Measurements from ENCODE around the gene GMDS. TPM values are rescaled to one million over a fixed set of nuclear protein-coding genes. Genes with fewer than 3 reads are reported as not detected.
A peak's percentile ranks its signal among the peaks of the same experiment; 100 is the strongest.

The GMDS gene
- total and polyA plus RNA-seq, 11 donors: 4.5 to 10.7 (median 7.0) TPM

- intact Hi-C loops (cut with DNase I): loop anchor here in 1 of 10 donors (10.0 kb wide), 1 partner anchor 231 kb away; no protein-coding TSS in a partner anchor
- WGBS, 4 donors: 86 to 96% (median 91%) methylated on average over 1 of the region's 1 CpG
- H3K27me3 ChIP-seq: no peaks in the 10 kb centered on the region
Measured at GRCh38 chr6:2114100-2114499, 131.3 kb downstream of the GMDS start.

GRCh38 chr6:2111162-2111677 lies 134.2 kb downstream of the GMDS start:
- DNase-seq (no peak), ATAC-seq (peak in 3 of 4 donors; percentile 56 to 82 (median 66))
- Histone ChIP-seq H3K27ac (peak overlapping the region in 5 of 12 donors; percentile 12 to 74 (median 18)), H3K27me3 (no peaks in the 10 kb centered on the region), H3K4me3 (peak overlapping the region in 4 of 12 donors; percentile 1 to 23 (median 19)), H3K4me1 (peaks cover 0 to 18% (median 5%) of the 10 kb centered on the region in 12 donors), H3K9me3 (no peaks in the 10 kb centered on the region), H3K36me3 (no peaks in the 10 kb centered on the region)
- TF ChIP-seq POLR2A (IDR thresholded peaks at IDR 0.05) (no peak), CTCF (IDR thresholded peaks at IDR 0.05) (no peak)
- 62 to 70% (median 68%) methylated on average over 5 of the region's 5 CpGs for WGBS, 4 donors
- intact Hi-C loops (cut with DNase I): loop anchor here in 1 of 10 donors (10.0 kb wide), 1 partner anchor 234 kb away; no protein-coding TSS in a partner anchor

More at GRCh38 chr6:2114100-2114499, 131.3 kb downstream of the GMDS start:
- H3K9me3 ChIP-seq: no peaks in the 10 kb centered on the region
- TF ChIP-seq POLR2A (IDR thresholded peaks at IDR 0.05) (no peak), CTCF (IDR thresholded peaks at IDR 0.05) (no peak)
- H3K4me3 ChIP-seq: no peak overlapping the region
- peaks cover 0 to 18% (median 5%) of the 10 kb centered on the region in 12 donors for H3K4me1 ChIP-seq
- DNase-seq: no peak
- H3K27ac ChIP-seq: no peak overlapping the region
- no peak for ATAC-seq
- no peaks in the 10 kb centered on the region for H3K36me3 ChIP-seq

- DNase-seq (no peak), ATAC-seq (peak in 1 of 4 donors; percentile 24)
- intact Hi-C loops (cut with DNase I): loop anchor here in 1 of 10 donors (10.0 kb wide), 1 partner anchor 234 kb away; no protein-coding TSS in a partner anchor
- H3K9me3 ChIP-seq: no peaks in the 10 kb centered on the region
- peak overlapping the region in 5 of 12 donors; percentile 12 to 74 (median 18) for H3K27ac ChIP-seq
- no peak for TF ChIP-seq CTCF (IDR thresholded peaks at IDR 0.05)
- no peak for TF ChIP-seq POLR2A (IDR thresholded peaks at IDR 0.05)
- 60 to 79% (median 64%) methylated on average over 4 of the region's 4 CpGs for WGBS, 4 donors
- H3K27me3 ChIP-seq: no peaks in the 10 kb centered on the region
- peak overlapping the region in 5 of 12 donors; percentile 1 to 23 (median 16) for H3K4me3 ChIP-seq
- H3K4me1 ChIP-seq: peaks cover 0 to 18% (median 5%) of the 10 kb centered on the region in 12 donors
- no peaks in the 10 kb centered on the region for H3K36me3 ChIP-seq
Measured at GRCh38 chr6:2110504-2110903, 134.9 kb downstream of the GMDS start.

- H3K27me3 ChIP-seq: no peaks in the 10 kb centered on the region
- no peaks in the 10 kb centered on the region for H3K36me3 ChIP-seq
- TF ChIP-seq POLR2A (IDR thresholded peaks at IDR 0.05): no peak
- no peak for DNase-seq
- H3K4me1 ChIP-seq: peaks cover 0 to 18% (median 5%) of the 10 kb centered on the region in 12 donors
- H3K9me3 ChIP-seq: no peaks in the 10 kb centered on the region
- no peak overlapping the region for H3K4me3 ChIP-seq
- intact Hi-C loops (cut with DNase I): loop anchor here in 9 of 10 donors (5.0 to 10.0 kb wide), 6 partner anchors 85 to 525 kb away; no protein-coding TSS in a partner anchor
- 92 to 96% (median 94%) methylated on average over 5 of the region's 5 CpGs for WGBS, 4 donors
- no peak overlapping the region for H3K27ac ChIP-seq
- no peak for ATAC-seq
Measured at GRCh38 chr6:2109796-2110195, 135.6 kb downstream of the GMDS start.

Measured in heart left ventricle (tissue), 16 donors.